ENCODE data around the gene TBX2.
"Not testable (repeated sequence)": the region's sequence is repeated elsewhere in the genome, so short reads cannot be mapped to it uniquely, and the experiment has no call there.

Gene TBX2

GRCh38 chr17:61425682-61426481 lies 26.2 kb downstream of the TBX2 start:
- Histone ChIP-seq H3K4me1 (ENCODE audit: control insufficient read depth, low read length) (no peaks in the 10 kb centered on the region), H3K9me2 (replicated peaks; ENCODE audit: control insufficient read depth, low read length) (no peaks in the 10 kb centered on the region), H3K27ac (ENCODE audit: low read depth, low read length) (no peak overlapping the region), H3K27me3 (ENCODE audit: control insufficient read depth, low read length) (peaks cover 18% of the 10 kb centered on the region), H3K9me3 (ENCODE audit: control insufficient read depth, insufficient read depth, low read length) (no peaks in the 10 kb centered on the region), H3F3A (ENCODE audit: control insufficient read depth, insufficient read depth) (no peaks in the 10 kb centered on the region), H3K79me2 (ENCODE audit: control insufficient read depth, low read length) (no peaks in the 10 kb centered on the region), H3K4me2 (ENCODE audit: low read length) (no peak overlapping the region), H4K20me1 (ENCODE audit: control insufficient read depth, insufficient read depth, low read depth, low read length) (no peaks in the 10 kb centered on the region), H3K36me3 (ENCODE audit: control insufficient read depth, low read length) (no peaks in the 10 kb centered on the region), H3K4me3 (ENCODE audit: low read length) (no peak overlapping the region)
- no peak for TF ChIP-seq EZH2phosphoT487 (IDR thresholded peaks at IDR 0.05; ENCODE audit: borderline replicate concordance, low read length)
- no peak for TF ChIP-seq CTCF (IDR thresholded peaks at IDR 0.05; ENCODE audit: low read depth, low read length, poor library complexity, severe bottlenecking)

DNA sequence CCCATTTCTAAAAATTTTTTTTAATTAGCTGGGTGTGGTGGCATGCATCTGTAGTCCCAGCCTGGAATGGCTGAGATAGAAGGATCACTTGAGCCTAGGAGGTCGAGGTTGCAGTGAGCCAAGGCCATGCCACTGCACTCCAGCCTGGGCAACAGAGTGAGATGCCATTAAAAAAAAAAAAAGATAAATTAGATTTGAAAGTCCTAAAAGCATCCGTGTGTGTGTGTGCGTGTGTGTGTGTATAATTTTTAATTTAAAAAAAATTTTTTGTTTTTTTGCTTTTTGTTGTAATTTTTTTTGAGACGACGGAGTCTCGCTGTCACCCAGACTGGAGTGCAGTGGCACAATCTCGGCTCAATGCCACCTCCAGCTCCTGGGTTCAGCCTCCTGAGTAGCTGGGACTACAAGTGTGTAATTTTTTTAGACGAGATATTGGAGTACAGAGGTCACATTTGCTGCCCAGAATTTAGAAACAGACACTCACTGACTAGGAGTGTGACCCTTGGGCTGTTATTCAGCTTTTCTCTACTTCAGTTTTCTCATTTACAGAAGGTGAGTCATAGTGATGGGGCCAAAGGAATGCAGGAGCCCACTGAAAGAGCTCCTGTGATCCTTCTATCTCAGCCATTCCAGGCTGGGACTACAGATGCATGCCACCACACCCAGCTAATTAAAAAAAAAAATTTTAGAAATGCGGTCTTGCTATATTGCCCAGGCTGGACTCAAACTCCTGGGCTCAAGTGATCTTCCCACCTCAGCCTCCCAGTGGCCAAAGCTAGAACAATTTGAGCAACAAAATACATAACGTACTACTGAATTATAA lies 27.1 kb downstream of the TBX2 start:
- H3K36me3 ChIP-seq (ENCODE audit: control insufficient read depth, low read length) = no peaks in the 10 kb centered on the region
- no peak overlapping the region for H3K4me3 ChIP-seq (ENCODE audit: low read length)
- H3K27ac ChIP-seq (ENCODE audit: low read depth, low read length) = no peak overlapping the region
- H3K4me2 ChIP-seq (ENCODE audit: low read length) = no peak overlapping the region
- H4K20me1 ChIP-seq (ENCODE audit: control insufficient read depth, insufficient read depth, low read depth, low read length) = no peaks in the 10 kb centered on the region
- TF ChIP-seq EZH2phosphoT487 (IDR thresholded peaks at IDR 0.05; ENCODE audit: borderline replicate concordance, low read length) = no peak
- peaks cover 18% of the 10 kb centered on the region for H3K27me3 ChIP-seq (ENCODE audit: control insufficient read depth, low read length)
- H3K4me1 ChIP-seq (ENCODE audit: control insufficient read depth, low read length) = no peaks in the 10 kb centered on the region
- no peaks in the 10 kb centered on the region for H3K79me2 ChIP-seq (ENCODE audit: control insufficient read depth, low read length)
- H3F3A ChIP-seq (ENCODE audit: control insufficient read depth, insufficient read depth) = no peaks in the 10 kb centered on the region
- H3K9me2 ChIP-seq (replicated peaks; ENCODE audit: control insufficient read depth, low read length) = no peaks in the 10 kb centered on the region
- no peaks in the 10 kb centered on the region for H3K9me3 ChIP-seq (ENCODE audit: control insufficient read depth, insufficient read depth, low read length)

GRCh38 chr17:61427567-61427966 lies 27.9 kb downstream of the TBX2 start:
- TF ChIP-seq EZH2phosphoT487 (IDR thresholded peaks at IDR 0.05; ENCODE audit: borderline replicate concordance, low read length) (no peak), CTCF (IDR thresholded peaks at IDR 0.05; ENCODE audit: low read depth, low read length, poor library complexity, severe bottlenecking) (no peak)
- Histone ChIP-seq H3K27me3 (ENCODE audit: control insufficient read depth, low read length) (peaks cover 13% of the 10 kb centered on the region), H3K36me3 (ENCODE audit: control insufficient read depth, low read length) (no peaks in the 10 kb centered on the region), H3K27ac (ENCODE audit: low read depth, low read length) (no peak overlapping the region), H3K9me2 (replicated peaks; ENCODE audit: control insufficient read depth, low read length) (no peaks in the 10 kb centered on the region), H3K9me3 (ENCODE audit: control insufficient read depth, insufficient read depth, low read length) (no peaks in the 10 kb centered on the region), H3K79me2 (ENCODE audit: control insufficient read depth, low read length) (no peaks in the 10 kb centered on the region), H3K4me2 (ENCODE audit: low read length) (no peak overlapping the region), H3F3A (ENCODE audit: control insufficient read depth, insufficient read depth) (no peaks in the 10 kb centered on the region), H3K4me1 (ENCODE audit: control insufficient read depth, low read length) (no peaks in the 10 kb centered on the region), H3K4me3 (ENCODE audit: low read length) (no peak overlapping the region), H4K20me1 (ENCODE audit: control insufficient read depth, insufficient read depth, low read depth, low read length) (no peaks in the 10 kb centered on the region)

DNA sequence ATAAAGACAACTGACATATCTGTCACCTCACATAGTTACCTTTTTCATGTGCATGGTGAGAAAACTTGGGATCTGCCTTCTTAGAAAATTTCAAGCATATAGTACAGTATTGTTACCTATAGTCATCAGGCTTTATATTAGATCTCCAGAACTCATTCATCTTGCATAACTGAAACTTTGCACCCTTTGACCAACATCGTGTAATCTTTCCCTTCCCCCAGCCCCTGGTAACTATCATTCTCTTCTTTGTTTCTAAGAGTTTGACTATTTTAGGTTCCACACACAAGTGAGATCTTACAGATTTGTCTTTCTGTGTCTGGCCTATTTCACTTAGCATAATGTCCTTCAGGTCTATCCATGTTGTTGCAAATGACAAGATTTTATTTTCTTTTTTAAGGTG lies 29.6 kb downstream of the TBX2 start:
- Histone ChIP-seq H3K9me2 (replicated peaks; ENCODE audit: control insufficient read depth, low read length) (no peaks in the 10 kb centered on the region), H3K9me3 (ENCODE audit: control insufficient read depth, insufficient read depth, low read length) (no peaks in the 10 kb centered on the region), H3K27me3 (ENCODE audit: control insufficient read depth, low read length) (peaks cover 9% of the 10 kb centered on the region), H3F3A (ENCODE audit: control insufficient read depth, insufficient read depth) (no peaks in the 10 kb centered on the region), H3K79me2 (ENCODE audit: control insufficient read depth, low read length) (no peaks in the 10 kb centered on the region), H3K4me1 (ENCODE audit: control insufficient read depth, low read length) (no peaks in the 10 kb centered on the region), H3K4me3 (ENCODE audit: low read length) (no peak overlapping the region), H4K20me1 (ENCODE audit: control insufficient read depth, insufficient read depth, low read depth, low read length) (no peaks in the 10 kb centered on the region), H3K36me3 (ENCODE audit: control insufficient read depth, low read length) (no peaks in the 10 kb centered on the region), H3K27ac (ENCODE audit: low read depth, low read length) (no peak overlapping the region), H3K4me2 (ENCODE audit: low read length) (no peak overlapping the region)
- TF ChIP-seq CTCF (IDR thresholded peaks at IDR 0.05; ENCODE audit: low read depth, low read length, poor library complexity, severe bottlenecking) (no peak), EZH2phosphoT487 (IDR thresholded peaks at IDR 0.05; ENCODE audit: borderline replicate concordance, low read length) (no peak)

DNA sequence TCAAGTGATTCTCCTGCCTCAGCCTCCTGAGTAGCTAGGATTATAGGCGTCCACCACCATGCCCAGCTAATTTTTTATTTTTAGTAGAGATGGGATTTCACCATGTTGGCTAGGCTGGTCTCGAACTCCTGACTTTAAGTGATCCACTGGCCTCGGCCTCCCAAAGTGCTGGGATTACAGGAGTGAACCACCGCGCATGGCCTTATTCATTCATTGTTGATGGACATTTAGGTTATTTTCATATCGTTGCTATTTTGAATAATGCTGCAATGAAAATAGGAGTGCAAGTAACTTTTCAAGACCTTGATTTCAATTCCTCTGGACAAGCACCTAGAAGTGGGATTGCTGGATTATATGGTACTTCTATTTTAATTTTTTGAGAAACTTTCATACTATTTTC lies 30.2 kb downstream of the TBX2 start:
- H3K79me2 ChIP-seq (ENCODE audit: control insufficient read depth, low read length); H3K27ac ChIP-seq (ENCODE audit: low read depth, low read length); H3K27me3 ChIP-seq (ENCODE audit: control insufficient read depth, low read length); H3F3A ChIP-seq (ENCODE audit: control insufficient read depth, insufficient read depth); H3K36me3 ChIP-seq (ENCODE audit: control insufficient read depth, low read length); H3K4me3 ChIP-seq (ENCODE audit: low read length); H4K20me1 ChIP-seq (ENCODE audit: control insufficient read depth, insufficient read depth, low read depth, low read length); H3K4me1 ChIP-seq (ENCODE audit: control insufficient read depth, low read length); H3K9me3 ChIP-seq (ENCODE audit: control insufficient read depth, insufficient read depth, low read length); H3K4me2 ChIP-seq (ENCODE audit: low read length); H3K9me2 ChIP-seq (replicated peaks; ENCODE audit: control insufficient read depth, low read length): not testable (repeated sequence)
